Measurements from ENCODE around the gene FOXD2. TPM values are rescaled to one million over a fixed set of nuclear protein-coding genes. Genes with fewer than 3 reads are reported as not detected.

FOXD2 gene
- 0.26 and 0.40 TPM in 2 replicates for total RNA-seq (2014; rRNA removed)
- 0.29 TPM for polyA plus RNA-seq (2012)

DNA sequence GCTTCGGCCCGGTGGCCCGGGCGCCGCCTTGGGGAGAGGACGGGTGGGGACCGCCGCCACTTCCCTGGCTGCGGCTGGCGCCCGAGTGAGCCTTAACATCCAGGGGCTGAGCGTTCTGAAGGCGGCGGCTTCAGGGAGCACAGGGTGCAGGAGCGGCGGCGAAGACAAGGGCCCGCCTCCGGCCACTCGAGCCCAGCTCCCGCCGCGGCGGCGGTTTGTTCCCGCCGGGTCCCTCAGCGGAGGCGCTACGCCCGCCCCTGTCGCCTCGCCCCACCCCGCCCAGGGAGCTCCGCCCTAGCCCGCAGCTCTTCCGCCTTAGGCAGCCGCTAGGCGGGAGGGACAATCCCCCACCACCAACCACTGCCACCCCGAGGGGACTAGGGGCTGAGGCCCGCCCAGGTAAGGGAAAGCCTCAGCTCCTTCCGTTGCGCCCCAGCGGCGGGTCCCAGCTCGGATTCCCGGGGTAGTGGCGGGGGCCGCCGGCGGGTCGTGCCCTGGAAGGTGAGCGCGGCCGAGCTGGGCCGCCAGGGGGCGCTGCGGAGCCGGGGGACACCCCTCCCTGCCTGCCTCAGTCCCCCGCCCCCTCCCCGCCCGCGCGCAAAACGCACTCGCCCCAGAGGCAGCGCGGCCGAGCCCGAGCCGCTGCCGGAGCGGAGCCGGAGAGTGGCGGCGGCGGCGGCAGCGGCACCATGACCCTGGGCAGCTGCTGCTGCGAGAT, at the start of gene FOXD2:
Gene FOXD2, plus strand, starts transcription at position 598 of the 718 bp plus-strand sequence. Its CDS starts 92 bp downstream, at position 690.
- peak; percentile 75 for DNase-seq (ENCODE audit: low read depth)

DNA sequence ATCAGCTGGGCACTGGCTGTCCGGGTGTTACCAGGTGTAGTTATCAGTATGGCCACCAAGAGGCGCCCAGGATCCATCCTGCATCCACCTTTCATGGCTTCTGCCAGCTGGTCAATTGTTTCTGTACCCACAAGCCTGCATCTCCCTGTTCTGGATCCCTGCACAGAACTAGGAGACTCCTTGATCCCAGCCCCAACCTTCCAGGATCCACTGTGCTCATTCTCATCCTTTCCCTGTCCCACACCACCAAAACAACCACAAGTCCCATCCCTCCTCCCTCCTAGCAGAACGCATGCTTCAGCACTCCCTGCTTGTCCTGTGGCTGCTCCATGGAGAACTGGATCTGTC, 49.0 kb upstream of the FOXD2 start:
- DNase-seq (ENCODE audit: low read depth), result peak; percentile 65

DNA sequence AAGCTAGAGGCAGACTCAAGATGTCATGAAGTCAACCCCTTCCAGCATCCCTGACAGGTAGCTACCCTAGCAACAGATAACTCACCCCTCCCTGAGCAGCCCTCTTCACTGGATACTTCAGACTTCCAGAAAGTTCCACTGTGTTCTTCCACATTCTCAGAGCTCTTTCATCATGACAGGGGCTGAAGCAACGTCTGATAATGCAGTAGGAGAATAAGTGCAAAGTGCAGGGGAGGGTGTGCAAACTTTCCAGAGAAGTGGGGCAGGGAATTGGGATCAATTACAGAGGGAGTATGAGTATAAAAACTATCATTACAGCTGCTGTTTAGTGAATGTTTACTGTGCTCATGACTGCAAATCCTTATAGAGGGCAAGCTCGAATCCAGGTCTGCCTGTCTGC, 48.1 kb upstream of the FOXD2 start:
- DNase-seq (ENCODE audit: low read depth), result no peak

DNA sequence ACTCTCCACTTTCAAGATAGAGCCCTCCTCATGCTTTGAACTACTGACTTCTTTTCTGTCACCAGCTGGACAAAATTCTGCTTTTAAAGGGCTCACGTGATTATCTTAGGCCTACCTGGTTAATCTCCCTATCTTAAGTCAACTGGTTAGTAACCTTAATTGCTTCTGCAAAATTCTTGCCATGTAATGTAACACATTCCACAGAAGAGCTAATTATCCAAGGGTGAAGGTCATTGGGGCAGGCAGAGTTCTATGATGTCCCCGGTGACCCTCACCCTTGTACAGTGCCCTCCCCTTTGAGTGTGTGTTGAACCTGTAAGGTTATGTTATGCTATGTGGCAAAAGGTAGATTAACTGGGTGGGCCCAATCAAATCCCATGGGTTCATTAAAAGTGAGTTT, 47.0 kb upstream of the FOXD2 start:
- no peak for DNase-seq (ENCODE audit: low read depth)

DNA sequence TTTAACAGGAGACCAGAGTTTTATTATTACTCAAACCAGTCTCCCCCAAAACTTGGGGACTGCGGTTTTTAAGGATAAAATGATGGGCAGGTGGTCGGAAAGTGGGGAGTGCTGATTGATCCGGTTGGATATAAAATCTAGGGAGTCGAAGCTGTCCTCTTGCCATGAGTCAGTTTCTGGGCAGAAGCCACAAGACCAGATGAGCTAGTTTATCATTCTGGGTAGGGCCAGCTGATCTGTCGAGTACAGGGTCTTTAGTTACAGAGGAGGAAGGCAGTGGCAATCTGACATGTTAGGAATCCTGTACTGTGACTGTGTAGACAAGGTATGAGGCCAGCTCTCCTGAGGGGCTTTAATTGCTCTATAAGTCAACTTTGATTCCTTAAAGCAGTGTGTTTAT, 44.7 kb upstream of the FOXD2 start:
- peak; percentile 79 for DNase-seq (ENCODE audit: low read depth)

DNA sequence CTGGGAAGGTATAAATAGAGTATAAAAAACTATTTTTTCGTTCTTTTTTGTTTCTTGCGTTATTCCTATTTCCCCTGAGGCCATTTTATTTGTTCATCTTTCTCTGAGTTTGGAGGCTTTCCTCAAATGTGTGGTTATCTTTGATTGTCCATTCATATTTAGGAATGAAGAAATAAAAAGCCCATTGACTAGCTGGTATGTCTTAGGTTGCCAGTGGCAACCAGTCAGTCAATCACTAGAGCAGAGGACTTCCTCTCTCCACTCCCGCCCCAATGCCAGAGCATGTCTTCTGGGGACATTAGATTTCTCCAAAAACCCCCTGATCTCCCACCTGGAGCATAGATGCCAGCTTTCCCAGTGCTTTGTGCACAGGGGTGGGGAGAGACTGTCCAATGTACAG, 42.4 kb upstream of the FOXD2 start:
- DNase-seq (ENCODE audit: low read depth), result no peak

DNA sequence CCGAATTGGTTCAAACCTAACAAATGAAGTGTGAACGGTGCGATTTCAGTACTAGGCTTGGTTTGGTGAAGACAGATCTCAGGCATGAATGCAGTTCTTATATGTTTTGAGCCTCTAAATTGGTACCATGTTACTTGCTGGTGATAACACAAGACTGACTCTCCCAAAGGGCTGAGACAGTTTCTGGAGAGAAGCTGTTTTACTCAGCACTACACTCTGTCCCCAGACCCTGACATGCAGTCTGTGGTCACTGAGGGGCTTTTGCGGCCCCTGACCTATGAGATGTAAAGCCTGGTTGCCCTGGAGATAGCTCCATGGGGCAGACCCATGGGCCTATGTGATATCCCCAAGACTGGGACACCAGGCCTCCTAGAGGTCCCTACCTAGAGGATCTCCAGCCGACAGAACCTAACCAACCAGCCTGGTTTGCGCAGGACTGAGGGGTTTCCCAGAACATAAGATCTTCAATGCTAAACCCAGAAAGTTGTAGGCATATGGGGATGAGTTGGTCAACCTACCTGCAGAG, 41.1 kb upstream of the FOXD2 start:
- DNase-seq (ENCODE audit: low read depth), result no peak

DNA sequence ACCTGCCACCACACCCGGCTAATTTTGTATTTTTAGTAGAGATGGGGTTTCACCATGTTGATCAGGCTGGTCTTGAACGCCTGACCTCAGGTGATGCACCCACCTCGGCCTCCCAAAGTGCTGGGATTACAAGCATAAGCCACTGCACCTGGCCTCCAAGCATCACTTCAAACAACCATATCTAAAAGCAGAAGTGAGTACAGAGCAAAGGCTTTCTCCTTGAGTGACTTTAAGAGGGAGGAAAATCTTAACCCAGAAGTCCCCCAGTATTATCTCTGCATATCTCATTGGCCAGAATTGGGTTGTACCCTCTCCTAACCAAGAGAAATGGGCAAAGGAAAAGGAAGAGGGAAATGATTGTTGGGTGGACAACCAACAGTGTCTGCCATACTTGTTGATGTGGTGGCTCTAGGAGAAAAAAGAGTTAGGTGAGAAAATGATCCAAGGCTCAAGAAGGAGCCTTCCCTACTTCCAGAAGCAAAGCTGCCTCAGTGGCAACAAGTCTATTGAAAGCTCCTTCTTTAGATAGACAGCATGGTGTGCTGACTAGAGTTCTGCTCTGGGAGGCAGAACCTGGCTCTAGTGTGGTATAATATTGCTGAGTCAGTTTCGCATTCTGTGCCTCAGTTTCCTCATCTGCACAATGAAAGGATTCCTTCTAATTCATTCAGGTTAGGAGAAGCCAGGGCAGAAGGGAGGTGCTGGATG, 38.6 kb upstream of the FOXD2 start:
- DNase-seq (ENCODE audit: low read depth), result no peak

DNA sequence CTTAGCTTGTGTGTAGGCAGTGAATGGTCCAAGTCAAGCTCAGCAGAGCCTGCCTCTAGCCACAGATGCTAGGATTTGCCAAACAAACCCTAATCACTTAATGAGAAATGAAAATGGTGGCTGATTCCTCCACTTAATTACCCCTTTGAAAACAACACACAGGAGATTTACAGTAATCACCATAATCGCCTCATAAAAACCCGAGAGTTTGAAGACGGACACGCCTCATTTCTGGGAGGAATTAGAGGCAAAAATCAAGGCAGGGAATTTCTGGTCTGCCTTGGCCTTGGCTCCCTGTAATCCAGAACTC, 38.0 kb upstream of the FOXD2 start:
- no peak for DNase-seq (ENCODE audit: low read depth)

DNA sequence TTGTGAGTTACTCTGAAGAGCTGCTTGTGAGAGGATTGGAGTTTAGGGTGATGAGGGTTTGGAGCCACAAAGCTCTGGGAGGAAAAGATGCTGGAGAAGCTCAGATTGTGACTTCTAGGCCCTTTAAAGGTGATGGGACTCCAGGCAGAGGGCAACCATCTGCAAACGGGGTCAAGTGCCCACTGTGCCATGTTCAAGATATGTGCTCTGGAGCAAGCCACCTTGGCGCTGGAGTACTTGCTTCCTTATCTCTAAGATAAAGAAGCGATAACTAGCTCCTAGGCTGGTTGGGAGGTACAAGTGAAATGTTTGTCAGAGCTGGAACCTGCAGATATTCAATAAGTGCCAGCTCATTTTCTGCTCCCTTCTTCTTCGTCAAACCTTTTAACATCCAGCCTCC, 36.1 kb upstream of the FOXD2 start:
- no peak for DNase-seq (ENCODE audit: low read depth)

DNA sequence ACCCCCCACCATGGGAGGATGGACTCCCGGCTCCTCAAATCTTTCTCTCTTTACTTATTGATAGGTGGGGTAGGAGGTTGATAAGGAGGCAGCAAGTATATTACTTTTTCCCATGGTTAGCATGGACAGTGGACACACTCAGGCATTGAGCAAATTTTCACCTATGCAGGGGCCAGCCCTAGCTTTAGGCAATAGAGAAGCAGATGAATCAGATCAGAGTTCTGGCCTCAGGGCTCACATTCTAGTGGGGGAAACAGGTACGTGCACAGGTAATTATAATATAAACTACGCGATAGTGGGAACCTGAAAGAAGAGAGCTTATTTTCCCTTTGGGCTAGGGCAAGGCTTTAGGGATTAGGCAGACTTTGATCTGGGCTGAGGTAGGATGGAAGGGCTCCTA, 35.3 kb upstream of the FOXD2 start:
- DNase-seq (ENCODE audit: low read depth), result no peak

DNA sequence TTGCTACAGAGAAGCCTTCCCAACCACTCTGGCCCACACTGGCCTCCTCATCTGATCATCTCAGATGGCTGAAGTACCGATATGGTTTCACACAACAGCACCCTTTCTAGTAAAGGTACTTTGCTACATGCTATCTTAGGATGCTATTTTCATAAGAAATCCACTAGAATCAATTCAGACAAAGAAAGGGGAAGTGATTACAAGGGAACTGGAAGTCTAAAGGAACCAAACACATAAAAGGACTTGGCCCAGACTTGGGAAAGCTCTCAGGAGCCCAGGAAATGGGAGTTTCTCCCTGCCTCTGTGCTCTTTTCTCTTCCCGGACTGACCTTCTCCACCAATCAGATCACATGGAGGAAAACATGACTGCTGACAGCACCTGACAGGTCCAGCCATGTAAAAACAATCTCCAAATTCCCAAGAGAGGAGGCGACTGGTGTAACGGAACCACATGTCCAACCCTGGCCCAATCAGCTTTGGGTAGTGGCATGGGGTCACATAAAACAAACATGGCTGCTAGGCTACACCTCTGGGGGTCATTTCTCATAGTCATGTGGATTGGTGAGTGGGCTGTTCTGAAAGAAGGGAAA, 34.4 kb upstream of the FOXD2 start:
- no peak for DNase-seq (ENCODE audit: low read depth)

DNA sequence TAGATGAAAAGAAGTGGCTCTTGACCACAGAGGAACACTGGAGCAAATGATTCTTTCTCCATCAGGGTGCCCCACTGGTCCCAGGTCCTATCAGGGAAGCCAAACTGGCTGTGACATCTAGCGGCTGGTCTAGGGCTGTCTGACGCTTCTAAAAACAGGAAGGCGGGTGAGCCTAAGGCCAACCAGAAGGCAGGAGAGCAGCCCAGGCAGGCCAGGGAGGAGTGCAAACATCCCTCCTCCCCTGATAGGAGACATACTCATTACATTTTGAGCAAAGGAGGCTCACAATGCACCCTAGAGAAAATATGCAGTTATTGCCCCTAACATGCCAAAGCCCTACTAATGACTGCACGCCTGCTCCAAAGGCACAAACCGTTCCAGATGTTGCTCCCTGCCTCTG, 32.1 kb upstream of the FOXD2 start:
- no peak for DNase-seq (ENCODE audit: low read depth)

DNA sequence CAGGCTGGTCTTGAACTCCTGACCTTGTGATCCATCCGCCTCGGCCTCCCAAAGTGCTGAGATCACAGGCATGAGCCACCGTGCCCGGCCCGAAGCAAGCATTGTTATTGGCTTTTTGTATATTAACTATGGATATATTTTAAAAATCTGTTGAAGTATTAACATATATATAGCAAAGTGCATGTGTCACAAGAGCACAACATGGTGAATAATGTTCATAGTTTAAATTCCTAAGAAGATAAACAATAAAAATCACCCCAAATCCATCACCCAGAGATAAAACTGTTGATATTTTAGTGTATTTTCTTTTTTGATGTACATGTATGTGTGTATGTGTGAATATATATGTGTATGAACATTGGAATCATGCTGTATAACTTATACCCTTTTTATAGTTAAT, 30.9 kb upstream of the FOXD2 start:
- no peak for DNase-seq (ENCODE audit: low read depth)

DNA sequence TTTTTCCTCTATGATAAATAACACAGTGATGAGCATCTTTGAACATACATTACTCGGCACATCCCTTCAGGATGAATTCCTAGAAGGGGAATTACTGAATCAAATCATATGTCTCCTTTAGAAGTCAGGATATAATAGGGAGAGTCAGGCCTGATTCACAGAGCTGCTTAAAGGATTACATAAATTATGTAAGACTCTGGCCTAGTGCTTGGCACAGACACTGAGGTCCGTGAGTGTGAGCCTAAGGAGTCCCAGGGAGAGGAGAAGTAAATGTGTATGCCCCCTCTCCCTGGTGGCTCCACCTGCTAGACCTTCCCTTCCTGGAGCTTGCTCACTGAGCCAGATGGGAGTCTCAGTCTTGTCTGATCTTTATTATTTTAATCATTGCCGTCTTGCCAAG, 30.4 kb upstream of the FOXD2 start:
- no peak for DNase-seq (ENCODE audit: low read depth)

DNA sequence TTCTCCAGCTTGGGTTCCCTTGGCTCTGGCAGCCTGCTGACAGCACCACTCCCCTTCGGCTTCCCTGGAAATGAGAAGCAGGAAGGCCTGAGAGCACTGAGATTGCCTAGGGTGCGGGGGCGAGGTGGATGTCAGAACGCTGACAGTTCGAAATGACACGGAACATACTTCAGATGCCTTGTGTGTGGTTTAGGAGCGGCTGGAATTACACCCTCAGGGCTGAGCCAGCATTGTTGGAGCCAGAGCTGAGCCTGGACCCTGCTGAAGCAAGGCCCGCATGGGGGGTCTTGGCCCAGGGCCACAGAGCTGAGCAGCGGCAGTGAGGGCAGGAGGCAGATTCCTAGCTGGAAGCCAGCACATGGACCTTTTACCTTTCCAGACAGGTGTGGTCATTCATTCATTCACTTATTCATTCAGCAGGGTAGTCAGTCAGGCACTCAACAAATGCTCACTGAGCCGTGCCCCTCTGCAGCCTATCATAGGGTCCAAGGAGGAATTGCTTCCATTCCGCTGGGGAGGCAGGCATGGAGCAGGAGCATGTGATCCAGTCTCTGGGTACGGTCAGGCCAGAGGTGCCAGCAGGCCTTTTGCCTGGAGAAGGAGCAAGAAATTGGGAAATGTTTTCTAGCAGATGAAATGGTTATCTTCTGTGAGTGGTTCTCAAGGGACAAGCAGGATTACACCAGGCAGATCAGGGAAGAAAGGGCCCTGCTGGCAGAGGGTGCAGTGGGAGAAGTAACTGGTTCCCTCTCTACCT, 28.4 kb upstream of the FOXD2 start:
- peak; percentile 66 for DNase-seq (ENCODE audit: low read depth)

DNA sequence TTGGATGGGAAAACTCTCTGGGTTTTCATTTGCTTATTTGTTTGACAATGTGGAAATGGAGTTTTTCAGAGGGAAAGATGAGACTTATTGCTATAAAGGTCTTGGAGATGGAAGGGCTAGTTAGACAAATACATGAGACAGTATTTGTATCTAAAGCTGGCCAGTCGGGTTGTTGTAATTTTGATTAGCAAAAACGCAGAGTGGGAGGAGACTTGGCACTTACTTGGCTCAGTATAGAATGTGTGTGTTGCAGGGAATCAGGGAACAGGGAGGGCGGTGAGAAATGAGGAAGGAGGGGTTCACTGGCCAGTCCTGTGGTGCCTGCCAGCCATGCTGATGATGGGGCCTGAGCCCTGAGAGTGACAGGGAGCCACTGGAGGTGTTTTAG, 27.8 kb upstream of the FOXD2 start:
- no peak for DNase-seq (ENCODE audit: low read depth)

DNA sequence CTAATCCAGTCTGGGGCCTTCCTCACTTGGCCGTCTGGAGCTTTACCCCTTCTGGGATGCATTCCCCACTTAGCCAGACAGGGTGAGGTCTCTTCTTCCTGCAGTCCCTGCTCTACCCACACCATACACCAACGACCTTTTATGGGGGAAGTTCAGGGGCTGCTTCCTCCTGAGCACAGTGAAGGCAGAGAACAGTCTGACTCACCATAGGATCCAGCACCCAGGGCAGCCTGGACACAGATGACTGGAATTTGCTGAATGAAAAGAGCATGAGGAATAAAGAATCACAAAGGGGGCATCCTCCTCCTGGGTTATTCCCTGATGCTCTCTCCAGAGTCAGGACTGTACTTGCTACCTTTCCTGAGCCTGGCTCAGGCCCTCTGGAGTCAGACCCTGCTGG, 26.4 kb upstream of the FOXD2 start:
- no peak for DNase-seq (ENCODE audit: low read depth)

DNA sequence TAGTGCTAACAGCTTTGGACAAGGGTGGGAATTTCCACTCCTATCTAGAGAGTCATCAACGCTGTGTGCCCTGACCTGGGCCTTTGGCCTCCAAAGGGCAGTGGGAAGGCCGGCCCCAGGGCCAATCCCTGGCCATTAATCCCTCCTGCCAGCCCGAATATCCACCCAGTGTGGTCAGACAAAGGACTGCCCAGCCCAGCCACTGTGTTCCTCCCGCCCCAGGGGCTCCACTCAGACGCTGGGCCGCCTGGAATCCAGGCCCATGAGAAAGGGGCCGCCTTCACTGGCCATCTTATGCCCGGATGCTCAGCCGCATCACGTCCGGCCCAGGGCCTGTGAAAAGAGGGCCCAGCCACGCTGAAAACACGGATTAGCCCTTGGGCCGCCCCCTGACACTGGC, 25.4 kb upstream of the FOXD2 start:
- no peak for DNase-seq (ENCODE audit: low read depth)

DNA sequence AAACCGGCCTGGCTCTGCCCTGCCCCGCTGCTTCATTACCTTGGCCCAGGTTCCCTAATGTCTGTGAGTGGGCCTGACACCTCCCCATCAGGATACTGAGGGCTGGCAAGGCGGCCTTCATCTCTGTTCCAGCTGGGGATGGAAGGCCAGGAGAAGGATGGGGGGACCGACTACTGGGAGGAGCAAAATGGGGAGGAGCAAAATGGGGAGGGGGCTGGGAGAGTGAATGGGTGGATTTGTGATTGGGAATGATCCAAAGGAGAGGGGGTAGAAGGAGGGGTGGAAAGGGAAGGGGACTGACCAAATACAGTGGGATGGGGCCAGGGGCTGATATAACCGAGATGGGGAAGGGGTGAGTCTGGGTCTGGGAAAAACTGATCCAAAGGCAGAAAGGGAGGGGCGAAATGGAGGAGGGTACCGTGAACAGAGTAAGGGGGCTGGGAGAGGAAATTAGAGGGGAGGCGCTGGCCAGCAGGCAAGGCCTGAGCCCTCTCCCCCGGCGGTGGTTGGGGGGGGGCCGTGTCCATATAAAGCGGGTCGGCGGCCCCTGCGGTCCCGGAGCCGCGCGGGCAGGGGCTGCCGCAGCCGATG, 22.0 kb upstream of the FOXD2 start, which contains the start of gene FOXE3:
Gene FOXE3, plus strand, starts transcription at position 558 of the 591 bp plus-strand sequence. Its CDS starts 31 bp downstream, at position 589.
- DNase-seq (ENCODE audit: low read depth), result no peak

DNA sequence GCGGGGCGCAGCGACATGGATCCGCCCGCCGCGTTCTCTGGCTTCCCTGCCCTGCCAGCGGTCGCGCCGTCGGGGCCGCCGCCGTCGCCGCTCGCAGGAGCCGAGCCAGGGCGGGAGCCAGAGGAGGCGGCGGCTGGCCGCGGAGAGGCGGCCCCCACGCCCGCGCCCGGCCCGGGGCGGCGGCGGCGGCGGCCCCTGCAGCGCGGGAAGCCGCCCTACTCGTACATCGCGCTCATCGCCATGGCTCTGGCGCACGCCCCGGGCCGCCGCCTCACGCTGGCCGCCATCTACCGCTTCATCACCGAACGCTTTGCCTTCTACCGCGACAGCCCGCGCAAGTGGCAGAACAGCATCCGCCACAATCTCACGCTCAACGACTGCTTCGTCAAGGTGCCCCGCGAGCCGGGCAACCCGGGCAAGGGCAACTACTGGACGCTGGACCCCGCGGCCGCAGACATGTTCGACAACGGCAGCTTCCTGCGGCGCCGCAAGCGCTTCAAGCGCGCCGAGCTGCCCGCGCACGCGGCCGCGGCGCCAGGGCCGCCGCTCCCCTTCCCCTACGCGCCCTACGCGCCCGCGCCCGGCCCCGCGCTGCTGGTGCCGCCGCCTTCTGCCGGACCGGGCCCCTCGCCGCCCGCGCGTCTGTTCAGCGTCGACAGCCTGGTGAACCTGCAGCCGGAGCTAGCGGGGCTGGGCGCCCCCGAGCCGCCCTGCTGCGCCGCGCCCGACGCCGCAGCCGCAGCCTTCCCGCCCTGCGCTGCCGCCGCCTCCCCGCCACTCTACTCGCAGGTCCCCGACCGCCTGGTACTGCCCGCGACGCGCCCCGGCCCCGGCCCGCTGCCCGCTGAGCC, 21.3 kb upstream of the FOXD2 start:
- no peak for DNase-seq (ENCODE audit: low read depth)

Data from LHCN-M2 (cell line).